ENCODE results near the gene ZNF691. TPM values are rescaled to one million over a fixed set of nuclear protein-coding genes. Genes with fewer than 3 reads are reported as not detected.
"Not testable (repeated sequence)": the region's sequence is repeated elsewhere in the genome, so short reads cannot be mapped to it uniquely, and the experiment has no call there.

Gene ZNF691
- total RNA-seq, 2 donors from 2014 or later: 4.4 to 19.8 TPM

GRCh38 chr1:42806593-42806992 lies 39.8 kb upstream of the ZNF691 start:
- TF ChIP-seq, protein P1, sequence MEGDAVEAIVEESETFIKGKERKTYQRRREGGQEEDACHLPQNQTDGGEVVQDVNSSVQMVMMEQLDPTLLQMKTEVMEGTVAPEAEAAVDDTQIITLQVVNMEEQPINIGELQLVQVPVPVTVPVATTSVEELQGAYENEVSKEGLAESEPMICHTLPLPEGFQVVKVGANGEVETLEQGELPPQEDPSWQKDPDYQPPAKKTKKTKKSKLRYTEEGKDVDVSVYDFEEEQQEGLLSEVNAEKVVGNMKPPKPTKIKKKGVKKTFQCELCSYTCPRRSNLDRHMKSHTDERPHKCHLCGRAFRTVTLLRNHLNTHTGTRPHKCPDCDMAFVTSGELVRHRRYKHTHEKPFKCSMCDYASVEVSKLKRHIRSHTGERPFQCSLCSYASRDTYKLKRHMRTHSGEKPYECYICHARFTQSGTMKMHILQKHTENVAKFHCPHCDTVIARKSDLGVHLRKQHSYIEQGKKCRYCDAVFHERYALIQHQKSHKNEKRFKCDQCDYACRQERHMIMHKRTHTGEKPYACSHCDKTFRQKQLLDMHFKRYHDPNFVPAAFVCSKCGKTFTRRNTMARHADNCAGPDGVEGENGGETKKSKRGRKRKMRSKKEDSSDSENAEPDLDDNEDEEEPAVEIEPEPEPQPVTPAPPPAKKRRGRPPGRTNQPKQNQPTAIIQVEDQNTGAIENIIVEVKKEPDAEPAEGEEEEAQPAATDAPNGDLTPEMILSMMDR (IDR thresholded peaks at IDR 0.05): no peak
- H3K4me1 ChIP-seq (ENCODE audit: control insufficient read depth in 1 of 2, low read depth in 2 of 2): no peaks in the 10 kb centered on the region
- H3K27ac ChIP-seq: no peak overlapping the region
- no peaks in the 10 kb centered on the region for H3K27me3 ChIP-seq (replicated peaks; ENCODE audit: insufficient read depth)
- no peak overlapping the region for H3K4me3 ChIP-seq
- peaks cover 5% of the 10 kb centered on the region for H3K36me3 ChIP-seq
- no peak for ATAC-seq (ENCODE audit: insufficient number of reproducible peaks, low FRiP score, low read depth)
- DNase-seq (ENCODE audit: low spot score): no peak
- H3K9me3 ChIP-seq: no peaks in the 10 kb centered on the region

GRCh38 chr1:42807056-42807668 lies 39.3 kb upstream of the ZNF691 start:
- ATAC-seq (ENCODE audit: insufficient number of reproducible peaks, low FRiP score, low read depth): no peak
- Histone ChIP-seq H3K27ac (no peak overlapping the region), H3K4me1 (ENCODE audit: control insufficient read depth in 1 of 2, low read depth in 2 of 2) (no peaks in the 10 kb centered on the region), H3K4me3 (no peak overlapping the region), H3K9me3 (no peaks in the 10 kb centered on the region), H3K27me3 (replicated peaks; ENCODE audit: insufficient read depth) (no peaks in the 10 kb centered on the region), H3K36me3 (peaks cover 5% of the 10 kb centered on the region)
- DNase-seq (ENCODE audit: low spot score): no peak
- TF ChIP-seq, protein P1 (IDR thresholded peaks at IDR 0.05): no peak

DNA sequence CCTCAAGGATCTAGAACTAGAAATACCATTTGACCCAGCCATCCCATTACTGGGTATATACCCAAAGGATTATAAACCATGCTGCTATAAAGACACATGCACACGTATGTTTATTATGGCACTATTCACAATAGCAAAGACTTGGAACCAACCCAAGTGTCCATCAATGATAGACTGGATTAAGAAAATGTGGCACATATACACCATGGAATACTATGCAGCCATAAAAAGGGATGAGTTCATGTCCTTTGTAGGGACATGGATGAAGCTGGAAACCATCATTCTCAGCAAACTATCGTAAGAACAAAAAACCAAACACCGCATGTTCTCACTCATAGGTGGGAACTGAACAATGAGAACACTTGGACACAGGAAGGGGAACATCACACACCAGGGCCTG lies 31.6 kb upstream of the ZNF691 start:
- DNase-seq (ENCODE audit: low spot score); H3K4me3 ChIP-seq; H3K27ac ChIP-seq; H3K36me3 ChIP-seq; H3K27me3 ChIP-seq (replicated peaks; ENCODE audit: insufficient read depth); H3K9me3 ChIP-seq; ATAC-seq (ENCODE audit: insufficient number of reproducible peaks, low FRiP score, low read depth): not testable (repeated sequence)
- peaks cover 9 to 17% of the 10 kb centered on the region in 2 donors for H3K4me1 ChIP-seq (ENCODE audit: control insufficient read depth in 1 of 2, low read depth in 2 of 2)

DNA sequence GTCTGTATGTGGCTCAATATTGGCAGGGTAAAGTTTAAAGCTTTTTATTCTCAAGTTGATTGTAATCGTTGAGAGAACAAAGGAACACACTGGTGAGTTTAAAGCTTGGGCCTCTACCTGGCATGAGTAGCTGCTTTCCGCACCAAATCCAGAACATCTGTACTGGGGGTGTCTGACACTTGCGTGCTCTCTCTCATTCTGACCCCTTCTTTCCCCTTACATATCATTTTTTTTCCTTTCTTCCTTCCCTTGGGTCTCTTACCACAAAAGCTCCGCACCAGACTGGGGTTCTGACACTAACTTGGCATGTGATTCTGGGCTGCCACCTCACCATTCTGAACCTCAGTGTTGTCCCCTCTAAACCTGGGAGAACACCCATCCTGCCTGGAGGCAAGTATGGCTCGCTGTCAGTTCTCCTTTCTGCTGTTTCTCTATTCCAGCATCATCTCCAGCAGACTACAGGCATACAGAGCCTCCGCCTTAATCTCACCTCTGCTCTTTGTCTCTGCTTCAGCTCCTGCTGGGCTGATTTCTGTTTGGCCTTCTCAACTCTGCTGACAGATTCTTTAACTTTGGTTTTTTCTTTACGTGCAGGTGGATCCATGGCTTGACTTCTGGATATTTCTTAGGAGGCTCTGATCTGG lies 30.4 kb upstream of the ZNF691 start:
- Histone ChIP-seq H3K36me3 (no peaks in the 10 kb centered on the region), H3K4me3 (peak overlapping the region; percentile 97), H3K27me3 (replicated peaks; ENCODE audit: insufficient read depth) (no peaks in the 10 kb centered on the region), H3K27ac (peak overlapping the region; percentile 71 to 99), H3K4me1 (ENCODE audit: control insufficient read depth in 1 of 2, low read depth in 2 of 2) (peaks cover 9 to 17% of the 10 kb centered on the region in 2 donors), H3K9me3 (no peaks in the 10 kb centered on the region)
- TF ChIP-seq, protein P1 (IDR thresholded peaks at IDR 0.05): no peak
- no peak for ATAC-seq (ENCODE audit: insufficient number of reproducible peaks, low FRiP score, low read depth)
- DNase-seq (ENCODE audit: low spot score): no peak

GRCh38 chr1:42816585-42817439 lies 29.6 kb upstream of the ZNF691 start, which contains the start of the genes ERMAP and SVBP:
Gene ERMAP (plus strand): TSS chr1:42817122. CDS start chr1:42830449, 13,327 bp downstream.
Gene SVBP (minus strand): TSS chr1:42817397. CDS start chr1:42816544, 853 bp downstream.
- Histone ChIP-seq H3K27me3 (replicated peaks; ENCODE audit: insufficient read depth) (no peaks in the 10 kb centered on the region), H3K9me3 (no peaks in the 10 kb centered on the region), H3K4me3 (peak within 1 kb of the TSS; percentile 97), H3K27ac (peak within 1 kb of the TSS; percentile 98 to 99), H3K4me1 (ENCODE audit: control insufficient read depth in 1 of 2, low read depth in 2 of 2) (peaks cover 9 to 17% of the 10 kb centered on the region in 2 donors), H3K36me3 (no peaks in the 10 kb centered on the region)
- TF ChIP-seq, protein P1 (IDR thresholded peaks at IDR 0.05): no peak
- ATAC-seq (ENCODE audit: insufficient number of reproducible peaks, low FRiP score, low read depth) (peak; percentile 99), DNase-seq (ENCODE audit: low spot score) (peak; percentile 65)

Data from thoracic aorta (tissue), 2 donors.